T-helper 1 cell treated with Interleukin-12 subunit alpha and Interleukin-12 subunit beta and Interleukin-4 antibody, amounts not matched to agents 30 μg/mL and 1 μg/mL, for 36 hours (primary cell): ENCODE data around the gene RPTOR.
A peak's percentile ranks its signal among the peaks of the same experiment; 100 is the strongest.

Source experiments
- H3K27ac Mint-ChIP-seq: one replicate; pipeline ENCODE4 v1.8.0; 2021; ENCODE audit warnings: mild to moderate bottlenecking, mixed read lengths
- H3K27me3 Mint-ChIP-seq: one replicate; pipeline ENCODE4 v1.8.0; 2021; ENCODE audit warnings: low read depth, mixed read lengths
- H3K36me3 Mint-ChIP-seq: one replicate; pipeline ENCODE4 v1.8.0; 2021; ENCODE audit warnings: low read depth, mixed read lengths
- H3K4me1 Mint-ChIP-seq: one replicate; pipeline ENCODE4 v1.8.0; 2021; ENCODE audit warnings: low read depth, mixed read lengths
- H3K4me3 Mint-ChIP-seq: one replicate; pipeline ENCODE4 v1.8.0; 2021; ENCODE audit warnings: mild to moderate bottlenecking, moderate library complexity, mixed read lengths
- H3K9me3 Mint-ChIP-seq: one replicate; pipeline ENCODE4 v1.8.0; 2021; ENCODE audit warnings: mixed read lengths

Gene RPTOR

GRCh38 chr17:81002409-81003361 lies 458.0 kb downstream of the RPTOR start:
- Mint-ChIP-seq H3K4me3 (peak overlapping the region; percentile 58), H3K27me3 (peaks cover 49% of the 10 kb centered on the region), H3K36me3 (peaks cover 7% of the 10 kb centered on the region), H3K4me1 (peaks cover 12% of the 10 kb centered on the region), H3K9me3 (no peaks in the 10 kb centered on the region), H3K27ac (no peak overlapping the region)

GRCh38 chr17:81003711-81004475 lies 459.3 kb downstream of the RPTOR start:
- Mint-ChIP-seq H3K9me3 (no peaks in the 10 kb centered on the region), H3K27me3 (peaks cover 49% of the 10 kb centered on the region), H3K4me1 (peaks cover 12% of the 10 kb centered on the region), H3K36me3 (peaks cover 4% of the 10 kb centered on the region), H3K27ac (no peak overlapping the region), H3K4me3 (peak overlapping the region; percentile 58)

- H3K4me1 Mint-ChIP-seq: peaks cover 12% of the 10 kb centered on the region
- no peak overlapping the region for H3K4me3 Mint-ChIP-seq
- H3K27me3 Mint-ChIP-seq: peaks cover 43% of the 10 kb centered on the region
- peaks cover 9% of the 10 kb centered on the region for H3K36me3 Mint-ChIP-seq
- no peak overlapping the region for H3K27ac Mint-ChIP-seq
- peaks cover 9% of the 10 kb centered on the region for H3K9me3 Mint-ChIP-seq
Observed at GRCh38 chr17:81006891-81007290, 462.3 kb downstream of the RPTOR start.

- H3K4me1 Mint-ChIP-seq: peaks cover 8% of the 10 kb centered on the region
- no peak overlapping the region for H3K27ac Mint-ChIP-seq
- peaks cover 11% of the 10 kb centered on the region for H3K36me3 Mint-ChIP-seq
- H3K27me3 Mint-ChIP-seq: peaks cover 32% of the 10 kb centered on the region
- H3K4me3 Mint-ChIP-seq: no peak overlapping the region
- peaks cover 12% of the 10 kb centered on the region for H3K9me3 Mint-ChIP-seq
Observed at GRCh38 chr17:81008140-81008539, 463.5 kb downstream of the RPTOR start.

- Mint-ChIP-seq H3K9me3 (peaks cover 12% of the 10 kb centered on the region), H3K36me3 (peaks cover 11% of the 10 kb centered on the region), H3K4me3 (no peak overlapping the region), H3K27ac (no peak overlapping the region), H3K27me3 (peaks cover 25% of the 10 kb centered on the region), H3K4me1 (peaks cover 5% of the 10 kb centered on the region)
Observed at GRCh38 chr17:81009136-81009535, 464.5 kb downstream of the RPTOR start.

- H3K4me1 Mint-ChIP-seq: peaks cover 2% of the 10 kb centered on the region
- no peak overlapping the region for H3K27ac Mint-ChIP-seq
- H3K27me3 Mint-ChIP-seq: peaks cover 16% of the 10 kb centered on the region
- H3K36me3 Mint-ChIP-seq: peaks cover 13% of the 10 kb centered on the region
- H3K9me3 Mint-ChIP-seq: peaks cover 18% of the 10 kb centered on the region
- H3K4me3 Mint-ChIP-seq: no peak overlapping the region
Observed at GRCh38 chr17:81010935-81011334, 466.3 kb downstream of the RPTOR start.

GRCh38 chr17:81011951-81012350 lies 467.3 kb downstream of the RPTOR start:
- peaks cover 6% of the 10 kb centered on the region for H3K4me1 Mint-ChIP-seq
- H3K27me3 Mint-ChIP-seq: peaks cover 7% of the 10 kb centered on the region
- H3K4me3 Mint-ChIP-seq: no peak overlapping the region
- H3K27ac Mint-ChIP-seq: no peak overlapping the region
- H3K36me3 Mint-ChIP-seq: peaks cover 21% of the 10 kb centered on the region
- peaks cover 25% of the 10 kb centered on the region for H3K9me3 Mint-ChIP-seq

- H3K27ac Mint-ChIP-seq: no peak overlapping the region
- H3K4me1 Mint-ChIP-seq: peaks cover 9% of the 10 kb centered on the region
- H3K36me3 Mint-ChIP-seq: peaks cover 21% of the 10 kb centered on the region
Observed at GRCh38 chr17:81012574-81013447, 468.2 kb downstream of the RPTOR start.

GRCh38 chr17:81013642-81014041 lies 469.0 kb downstream of the RPTOR start:
- Mint-ChIP-seq H3K9me3 (peaks cover 26% of the 10 kb centered on the region), H3K27ac (no peak overlapping the region), H3K36me3 (peaks cover 22% of the 10 kb centered on the region), H3K4me1 (peaks cover 17% of the 10 kb centered on the region), H3K4me3 (no peak overlapping the region), H3K27me3 (no peaks in the 10 kb centered on the region)

More at GRCh38 chr17:81012574-81013447, 468.2 kb downstream of the RPTOR start:
- Mint-ChIP-seq H3K9me3 (peaks cover 26% of the 10 kb centered on the region), H3K27me3 (no peaks in the 10 kb centered on the region), H3K4me3 (no peak overlapping the region)

GRCh38 chr17:81015136-81015535 lies 470.5 kb downstream of the RPTOR start:
- Mint-ChIP-seq H3K27me3 (no peaks in the 10 kb centered on the region), H3K27ac (no peak overlapping the region), H3K9me3 (peaks cover 26% of the 10 kb centered on the region), H3K4me3 (no peak overlapping the region), H3K36me3 (peaks cover 23% of the 10 kb centered on the region), H3K4me1 (peaks cover 25% of the 10 kb centered on the region)
